NT2/D1 (cell line): ENCODE results near the gene ELAVL3.

ENCODE experiments used
- DNase-seq: peaks from one replicate; pipeline ENCODE4 v3.0.0-alpha.2; 2011; ENCODE audit warnings: low read depth, low spot score
- H3K27me3 ChIP-seq: 2 replicates; pipeline ENCODE4 v1.6.0; 2011; ENCODE audit warnings: mild to moderate bottlenecking; ENCODE audit not compliant: insufficient read length, insufficient read depth
- H3K36me3 ChIP-seq: 2 replicates; pipeline ENCODE4 v1.6.1; 2011; ENCODE audit warnings: mild to moderate bottlenecking, low read length, mixed read lengths; ENCODE audit not compliant: insufficient read depth, insufficient read length
- H3K4me1 ChIP-seq: 2 replicates; pipeline ENCODE4 v1.5.1; 2011; ENCODE audit not compliant: insufficient read depth, insufficient read length
- H3K4me3 ChIP-seq: 2 replicates; pipeline ENCODE4 v1.5.1; 2011; ENCODE audit warnings: low read depth; ENCODE audit not compliant: insufficient read length
- H3K9ac ChIP-seq: 2 replicates; pipeline ENCODE4 v1.6.0; 2011; ENCODE audit warnings: low read depth; ENCODE audit not compliant: insufficient read length
- H3K9me3 ChIP-seq: 2 replicates; pipeline ENCODE4 v1.5.1; 2011; ENCODE audit warnings: mild to moderate bottlenecking, low read length; ENCODE audit not compliant: insufficient read depth
- SUZ12 ChIP-seq: IDR thresholded peaks from 2 replicates; pipeline ENCODE4 v1.6.1; 2011; ENCODE audit not compliant: insufficient read length, insufficient read depth; ENCODE audit errors: extremely low read depth
- YY1 ChIP-seq: IDR thresholded peaks from 2 replicates; pipeline ENCODE4 v1.6.1; 2011; ENCODE audit not compliant: insufficient read length, insufficient read depth
- ZNF274 ChIP-seq: IDR thresholded peaks from 2 replicates; pipeline ENCODE4 v1.6.1; 2011; ENCODE audit warnings: mild to moderate bottlenecking, low read depth, low read length

ELAVL3 gene

DNA sequence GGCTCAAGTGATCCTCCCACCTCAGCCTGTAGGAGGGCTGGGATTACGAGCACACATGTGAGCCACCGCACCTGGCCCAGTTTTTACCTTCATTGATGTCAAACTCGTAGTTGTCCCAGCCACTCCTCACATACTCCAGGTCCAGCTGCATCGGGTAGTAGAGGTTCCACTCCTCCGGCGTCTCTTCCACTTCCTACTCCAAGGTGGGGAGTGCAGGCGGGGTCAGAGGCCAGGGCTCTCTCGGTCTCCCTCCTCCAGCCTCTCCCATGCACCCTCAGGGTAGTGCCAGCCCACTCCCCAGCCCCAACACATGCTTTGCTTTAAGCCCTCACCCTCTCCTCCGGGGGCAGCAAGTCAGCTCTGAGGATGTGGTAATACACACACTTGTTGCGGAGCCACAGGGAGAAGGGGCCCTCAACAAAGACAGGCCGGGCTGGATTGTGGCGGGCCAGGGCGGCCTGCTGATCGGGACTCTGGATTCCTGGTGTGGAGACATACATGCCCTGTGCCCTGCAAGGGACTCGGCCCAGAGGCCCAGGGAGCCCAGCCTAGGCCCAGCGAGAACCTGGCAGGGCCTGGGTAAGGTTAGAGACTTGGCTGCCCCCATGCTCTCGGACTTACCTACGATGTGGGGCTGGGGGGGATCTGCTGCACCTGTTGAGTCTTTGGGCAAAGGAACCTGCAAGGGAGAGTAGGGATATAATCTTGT lies 26.7 kb upstream of the ELAVL3 start:
- no peak overlapping the region for H3K4me3 ChIP-seq
- H3K9me3 ChIP-seq = no peaks in the 10 kb centered on the region
- TF ChIP-seq ZNF274 (no peak), SUZ12 (no peak), YY1 (no peak)
- H3K27me3 ChIP-seq = no peaks in the 10 kb centered on the region
- H3K4me1 ChIP-seq = peaks cover 20% of the 10 kb centered on the region
- H3K9ac ChIP-seq = peak overlapping the region; percentile 6
- peaks cover 39% of the 10 kb centered on the region for H3K36me3 ChIP-seq
- DNase-seq = no peak

DNA sequence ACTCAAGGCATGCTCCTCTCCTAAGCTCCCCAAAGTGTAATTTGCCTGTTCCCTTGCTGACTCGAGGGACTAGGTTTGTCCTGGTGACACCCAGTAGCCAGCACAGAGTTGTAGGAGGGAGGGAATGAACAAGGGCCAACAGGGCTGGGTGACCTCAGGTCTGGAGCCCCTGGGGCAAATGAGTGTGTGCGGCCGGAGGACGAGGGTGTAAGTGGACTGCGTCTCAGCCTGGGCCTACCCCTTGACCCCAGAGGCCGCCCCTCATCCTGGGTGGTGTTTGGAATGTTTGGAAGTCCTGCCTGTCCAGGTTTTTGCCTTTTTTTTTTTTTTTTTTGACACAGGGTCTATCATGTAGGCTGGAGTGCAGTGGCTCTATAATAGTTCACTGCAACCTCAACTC lies 26.1 kb upstream of the ELAVL3 start:
- H3K27me3 ChIP-seq = no peaks in the 10 kb centered on the region
- H3K36me3 ChIP-seq = peaks cover 34% of the 10 kb centered on the region
- DNase-seq = no peak
- peak overlapping the region; percentile 33 for H3K9ac ChIP-seq
- H3K9me3 ChIP-seq = no peaks in the 10 kb centered on the region
- peaks cover 20% of the 10 kb centered on the region for H3K4me1 ChIP-seq
- TF ChIP-seq ZNF274 = no peak
- no peak for TF ChIP-seq SUZ12
- no peak for TF ChIP-seq YY1
- no peak overlapping the region for H3K4me3 ChIP-seq

DNA sequence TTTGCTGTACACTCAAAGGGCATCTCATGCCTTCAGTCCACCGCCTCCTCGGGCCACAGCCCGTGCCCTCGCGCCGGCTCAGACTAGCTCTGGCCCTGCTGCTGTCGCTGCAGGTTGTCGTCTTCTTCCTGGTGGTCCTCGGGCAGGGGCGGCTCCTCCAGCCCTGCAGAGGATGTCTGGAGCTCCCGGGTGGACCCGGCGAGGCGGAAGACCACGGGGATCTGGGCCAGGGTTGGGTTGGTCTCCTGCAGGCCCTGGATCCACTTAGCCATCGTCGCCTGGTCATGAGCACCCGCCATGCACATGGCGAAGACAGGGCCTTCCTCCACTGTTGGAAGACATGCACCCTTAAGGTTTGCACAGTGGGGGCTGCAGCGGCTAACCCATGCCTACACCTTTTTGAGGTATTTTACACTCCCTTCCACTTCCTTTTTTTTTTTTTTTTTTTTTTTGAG lies 25.3 kb upstream of the ELAVL3 start:
- H3K9me3 ChIP-seq = no peaks in the 10 kb centered on the region
- H3K4me3 ChIP-seq = peak overlapping the region; percentile 85
- no peak for TF ChIP-seq ZNF274
- no peak for TF ChIP-seq YY1
- no peak for TF ChIP-seq SUZ12
- no peaks in the 10 kb centered on the region for H3K27me3 ChIP-seq
- peak overlapping the region; percentile 98 for H3K9ac ChIP-seq
- peaks cover 20% of the 10 kb centered on the region for H3K4me1 ChIP-seq
- DNase-seq = no peak
- peaks cover 34% of the 10 kb centered on the region for H3K36me3 ChIP-seq

DNA sequence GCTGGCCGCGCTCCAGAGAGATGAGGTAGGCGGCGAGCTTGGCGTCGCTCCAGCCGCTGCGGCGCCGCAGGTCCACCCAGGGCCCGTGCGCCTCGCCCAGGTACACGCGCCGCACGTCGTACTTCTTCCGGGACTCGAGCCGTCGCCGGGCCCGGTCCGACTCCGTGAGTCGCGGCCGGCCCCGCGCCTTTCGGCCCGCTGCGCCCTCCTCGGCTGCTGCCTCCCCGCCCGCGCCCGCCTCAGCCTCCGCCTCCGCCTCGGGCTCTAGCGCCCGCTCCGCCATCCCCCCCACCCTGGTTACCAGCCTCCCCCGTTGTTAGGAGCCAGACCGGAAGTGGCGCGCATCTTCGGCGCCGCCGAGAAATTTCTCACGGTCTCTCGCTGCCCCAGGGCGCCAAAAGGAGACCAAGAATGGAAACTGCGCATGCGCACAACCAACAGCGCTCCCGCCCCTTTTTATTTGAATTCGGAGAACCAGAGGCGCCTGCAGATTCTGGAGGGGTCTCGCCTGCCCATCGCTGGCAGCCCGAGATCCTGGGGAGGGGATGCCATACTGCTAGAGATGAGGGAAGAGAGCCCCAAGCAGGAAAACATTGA lies 24.8 kb upstream of the ELAVL3 start, which contains the start of gene ZNF653:
Gene ZNF653 (minus strand): TSS at position 336 of the 597 bp plus-strand sequence. CDS start 53 bp downstream, at position 283.
- peak within 1 kb of the TSS; percentile 85 for H3K4me3 ChIP-seq
- no peaks in the 10 kb centered on the region for H3K27me3 ChIP-seq
- H3K36me3 ChIP-seq = peaks cover 29% of the 10 kb centered on the region
- H3K9me3 ChIP-seq = no peaks in the 10 kb centered on the region
- peak within 1 kb of the TSS; percentile 98 for H3K9ac ChIP-seq
- peaks cover 20% of the 10 kb centered on the region for H3K4me1 ChIP-seq
- TF ChIP-seq YY1 (no peak), ZNF274 (no peak), SUZ12 (no peak)
- peak; percentile 95 for DNase-seq

DNA sequence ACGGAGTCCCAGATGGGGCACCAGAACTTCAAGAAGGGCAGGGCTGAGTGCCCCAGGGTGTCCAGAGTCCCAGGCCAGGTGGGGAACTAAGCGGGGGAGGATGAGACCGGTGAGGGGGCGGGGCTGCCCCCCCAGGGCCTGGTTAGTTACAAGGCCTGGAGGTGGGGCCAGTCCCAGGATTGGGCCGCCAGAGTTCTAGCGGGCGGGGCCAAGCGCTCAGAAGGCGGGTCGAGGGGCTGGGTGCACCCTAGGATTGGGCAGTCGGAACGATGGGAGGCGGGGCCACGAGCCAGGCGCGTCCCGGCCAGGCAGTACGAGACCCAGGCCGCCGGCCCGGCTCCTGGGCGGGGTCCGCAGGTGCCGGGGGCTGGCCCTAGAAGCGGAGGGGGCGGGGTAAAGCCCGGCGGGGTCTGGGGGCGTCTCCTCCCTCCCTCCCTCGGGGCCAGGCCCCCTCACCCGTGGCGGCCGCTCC lies 24.2 kb upstream of the ELAVL3 start:
- peak; percentile 93 for DNase-seq
- no peaks in the 10 kb centered on the region for H3K27me3 ChIP-seq
- H3K9ac ChIP-seq = peak overlapping the region; percentile 98
- H3K4me1 ChIP-seq = peaks cover 20% of the 10 kb centered on the region
- H3K4me3 ChIP-seq = peak overlapping the region; percentile 85
- peaks cover 26% of the 10 kb centered on the region for H3K36me3 ChIP-seq
- TF ChIP-seq ZNF274 = no peak
- TF ChIP-seq SUZ12 = no peak
- TF ChIP-seq YY1 = no peak
- H3K9me3 ChIP-seq = no peaks in the 10 kb centered on the region

DNA sequence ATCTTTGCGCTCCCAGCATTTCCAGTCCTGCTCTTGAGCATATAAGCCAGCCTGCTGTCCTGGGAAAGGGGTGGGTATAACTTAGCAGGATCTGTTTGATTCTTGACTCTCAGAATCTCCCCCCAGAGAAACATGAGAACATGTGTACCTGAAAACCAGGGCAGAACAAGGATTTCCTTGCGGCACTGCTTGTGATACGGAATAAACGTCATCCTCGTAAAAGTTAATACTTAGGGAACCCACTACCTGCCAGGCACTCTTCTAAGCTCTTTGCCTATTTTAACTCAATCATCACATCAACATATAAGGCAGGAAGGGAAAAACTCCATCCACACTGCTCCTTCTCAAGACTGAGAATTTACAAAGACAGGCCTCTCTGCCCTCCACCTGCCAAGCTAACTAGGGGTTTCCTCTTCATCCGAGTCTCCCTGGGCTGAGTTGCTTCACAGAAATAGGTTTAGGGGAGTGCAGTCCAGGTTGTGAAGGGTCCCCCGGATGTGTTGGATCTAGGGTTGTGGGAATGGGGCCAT lies 23.7 kb upstream of the ELAVL3 start:
- H3K4me3 ChIP-seq = peak overlapping the region; percentile 43
- DNase-seq = no peak
- H3K36me3 ChIP-seq = peaks cover 26% of the 10 kb centered on the region
- no peak for TF ChIP-seq ZNF274
- TF ChIP-seq YY1 = no peak
- no peak for TF ChIP-seq SUZ12
- no peaks in the 10 kb centered on the region for H3K27me3 ChIP-seq
- no peaks in the 10 kb centered on the region for H3K9me3 ChIP-seq
- peak overlapping the region; percentile 68 for H3K9ac ChIP-seq
- H3K4me1 ChIP-seq = peaks cover 20% of the 10 kb centered on the region

DNA sequence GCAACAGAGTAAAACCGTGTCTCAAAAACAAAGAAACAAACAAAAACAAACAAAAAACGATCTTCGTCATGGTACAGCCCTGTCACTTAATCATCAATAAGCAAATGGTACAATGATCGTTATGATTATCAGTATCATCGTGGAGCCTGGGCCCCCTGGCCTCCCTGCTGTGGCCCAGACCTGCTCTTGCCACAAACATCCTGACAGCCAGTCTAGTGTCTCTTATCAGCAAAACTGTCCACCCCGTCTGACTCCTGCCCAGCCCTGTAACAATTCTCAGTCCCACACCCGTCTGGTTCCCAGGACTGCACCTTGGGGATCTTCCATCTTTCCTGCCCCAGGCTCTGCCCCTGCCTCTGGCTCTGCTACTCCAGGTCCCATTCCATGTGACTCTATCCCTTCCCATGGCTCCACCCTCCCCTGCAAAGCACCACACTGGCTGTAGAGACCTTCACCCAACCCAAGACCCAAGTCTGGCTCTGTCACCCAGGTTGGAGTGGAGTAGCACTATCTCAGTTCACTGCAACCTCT lies 19.1 kb upstream of the ELAVL3 start:
- H3K9ac ChIP-seq = no peak overlapping the region
- H3K9me3 ChIP-seq = no peaks in the 10 kb centered on the region
- H3K27me3 ChIP-seq = no peaks in the 10 kb centered on the region
- no peak for DNase-seq
- peaks cover 9% of the 10 kb centered on the region for H3K4me1 ChIP-seq
- H3K36me3 ChIP-seq = peaks cover 34% of the 10 kb centered on the region
- TF ChIP-seq YY1 (no peak), SUZ12 (no peak), ZNF274 (no peak)
- H3K4me3 ChIP-seq = no peak overlapping the region
